MM.1S (cell line): Measurements from ENCODE around the gene UBE2D2.

Experiments used
- DNase-seq: peaks from one replicate; pipeline ENCODE4 v3.0.0-alpha.2; 2015
- H2AFZ ChIP-seq: fragments of 300-600 bp; sonication (generic); 2 replicates; pipeline ENCODE4 v1.6.0; 2016; ENCODE audit warnings: antibody characterized with exemption, low read length
- H3F3A ChIP-seq: fragments of 300-600 bp; sonication (generic); 2 replicates; pipeline ENCODE4 v1.6.1; 2016; ENCODE audit warnings: mild to moderate bottlenecking, antibody characterized with exemption, low read length, moderate library complexity, mixed read lengths; ENCODE audit not compliant: insufficient read depth
- H3K27ac ChIP-seq: fragments of 300-600 bp; sonication (generic); 2 replicates; pipeline ENCODE4 v1.5.1; 2016; ENCODE audit warnings: mild to moderate bottlenecking, low read length
- H3K27me3 ChIP-seq: fragments of 300-600 bp; sonication (generic); replicated peaks from 2 replicates; pipeline ENCODE4 v1.6.0; 2016; ENCODE audit warnings: low read length; ENCODE audit not compliant: insufficient read depth
- H3K36me3 ChIP-seq: fragments of 300-600 bp; sonication (generic); replicated peaks from 2 replicates; pipeline ENCODE4 v1.6.1; 2016; ENCODE audit warnings: mild to moderate bottlenecking, low read length, mixed read lengths; ENCODE audit not compliant: insufficient read depth
- H3K4me1 ChIP-seq: fragments of 300-600 bp; sonication (generic); 2 replicates; pipeline ENCODE4 v1.6.1; 2016; ENCODE audit warnings: low read length, mixed read lengths
- H3K4me2 ChIP-seq: fragments of 300-600 bp; sonication (generic); 2 replicates; pipeline ENCODE4 v1.6.0; 2016; ENCODE audit warnings: low read depth, low read length
- H3K4me3 ChIP-seq: fragments of 300-600 bp; sonication (generic); 2 replicates; pipeline ENCODE4 v1.5.1; 2016; ENCODE audit warnings: low read length, mixed read lengths
- H3K79me2 ChIP-seq: fragments of 300-600 bp; sonication (generic); 2 replicates; pipeline ENCODE4 v1.6.1; 2016; ENCODE audit warnings: mixed run types, low read length, mixed read lengths
- H3K9ac ChIP-seq: fragments of 300-600 bp; sonication (generic); 2 replicates; pipeline ENCODE4 v1.6.1; 2016; ENCODE audit warnings: low read length, mixed read lengths
- H3K9me2 ChIP-seq: fragments of 300-600 bp; sonication (generic); replicated peaks from 2 replicates; pipeline ENCODE4 v1.6.1; 2016; ENCODE audit warnings: mild to moderate bottlenecking, low read length, mixed read lengths; ENCODE audit not compliant: insufficient read depth
- H3K9me3 ChIP-seq: fragments of 300-600 bp; sonication (generic); replicated peaks from 2 replicates; pipeline ENCODE4 v1.6.1; 2016; ENCODE audit warnings: mild to moderate bottlenecking, low read length, mixed read lengths; ENCODE audit not compliant: insufficient read depth
- H4K20me1 ChIP-seq: fragments of 300-600 bp; sonication (generic); 2 replicates; pipeline ENCODE4 v1.6.1; 2016; ENCODE audit warnings: mild to moderate bottlenecking, low read length, moderate library complexity, mixed read lengths; ENCODE audit not compliant: insufficient read depth
- CTCF ChIP-seq: fragments of 300-600 bp; sonication (generic); IDR thresholded peaks from 2 replicates; pipeline ENCODE4 v1.5.1; 2016; ENCODE audit warnings: antibody characterized with exemption, low read length, mixed read lengths
- EZH2 ChIP-seq: fragments of 300-600 bp; sonication (generic); optimal IDR thresholded peaks from 2 replicates; pipeline ENCODE3; 2017; ENCODE audit warnings: low read depth, mild to moderate bottlenecking, antibody characterized with exemption, low read length, mixed read lengths
- EZH2phosphoT487 ChIP-seq: fragments of 300-600 bp; sonication (generic); IDR thresholded peaks from 2 replicates; pipeline ENCODE4 v1.6.1; 2018; ENCODE audit warnings: antibody characterized with exemption, low read length

The UBE2D2 gene

GRCh38 chr5:139575313-139575646 is 14.1 kb downstream of the UBE2D2 start:
- 0 out of 2 replicates have a peak, but pooled peaks cover 6% of the 10 kb centered on the region for H4K20me1 ChIP-seq
- peak overlapping the region; percentile 97 for H3K27ac ChIP-seq
- peaks cover 89% of the 10 kb centered on the region for H3K79me2 ChIP-seq
- no peaks in the 10 kb centered on the region for H3K36me3 ChIP-seq
- H3K9ac ChIP-seq = peak overlapping the region; percentile 75
- TF ChIP-seq EZH2 (no peak), EZH2phosphoT487 (no peak), CTCF (no peak)
- no peak for DNase-seq
- peaks cover 50% of the 10 kb centered on the region for H3K4me1 ChIP-seq
- no peak overlapping the region for H2AFZ ChIP-seq
- H3K9me3 ChIP-seq = no peaks in the 10 kb centered on the region
- peaks cover 58% of the 10 kb centered on the region for H3F3A ChIP-seq
- no peaks in the 10 kb centered on the region for H3K9me2 ChIP-seq
- H3K4me3 ChIP-seq = peak overlapping the region; percentile 56
- peak overlapping the region; percentile 98 for H3K4me2 ChIP-seq
- H3K27me3 ChIP-seq = no peaks in the 10 kb centered on the region

GRCh38 chr5:139575751-139576150 is 14.6 kb downstream of the UBE2D2 start:
- Histone ChIP-seq H3K9ac (peak overlapping the region; percentile 75), H3K27ac (peak overlapping the region; percentile 97), H3K27me3 (no peaks in the 10 kb centered on the region), H4K20me1 (0 out of 2 replicates have a peak, but pooled peaks cover 6% of the 10 kb centered on the region), H3F3A (peaks cover 63% of the 10 kb centered on the region), H3K36me3 (0 out of 2 replicates have a peak, but pooled peaks cover 2% of the 10 kb centered on the region), H3K4me3 (peak overlapping the region; percentile 56), H3K79me2 (peaks cover 89% of the 10 kb centered on the region), H3K4me2 (peak overlapping the region; percentile 98), H3K9me2 (no peaks in the 10 kb centered on the region), H2AFZ (no peak overlapping the region), H3K4me1 (peaks cover 52% of the 10 kb centered on the region), H3K9me3 (no peaks in the 10 kb centered on the region)
- TF ChIP-seq EZH2 (no peak), CTCF (no peak), EZH2phosphoT487 (no peak)
- no peak for DNase-seq

- Histone ChIP-seq H3K4me2 (peak overlapping the region; percentile 2; the same call in 1 of the 2 replicates), H3K9ac (0 out of 2 replicates have a peak overlapping the region, but pooled peaks have one; percentile 19), H2AFZ (no peak overlapping the region), H3K27me3 (no peaks in the 10 kb centered on the region), H3K9me3 (no peaks in the 10 kb centered on the region), H3K4me3 (no peak overlapping the region), H3K79me2 (peaks cover 89% of the 10 kb centered on the region), H3K4me1 (peaks cover 55% of the 10 kb centered on the region), H4K20me1 (0 out of 2 replicates have a peak, but pooled peaks cover 6% of the 10 kb centered on the region), H3K27ac (peak overlapping the region; percentile 97), H3K36me3 (0 out of 2 replicates have a peak, but pooled peaks cover 3% of the 10 kb centered on the region), H3F3A (peaks cover 66% of the 10 kb centered on the region), H3K9me2 (no peaks in the 10 kb centered on the region)
- TF ChIP-seq EZH2 (no peak), EZH2phosphoT487 (no peak), CTCF (no peak)
- DNase-seq = no peak
These were observed 16.7 kb downstream of the UBE2D2 start for GRCh38 chr5:139577689-139578290.
